ENCODE data around the gene BATF.

DNA sequence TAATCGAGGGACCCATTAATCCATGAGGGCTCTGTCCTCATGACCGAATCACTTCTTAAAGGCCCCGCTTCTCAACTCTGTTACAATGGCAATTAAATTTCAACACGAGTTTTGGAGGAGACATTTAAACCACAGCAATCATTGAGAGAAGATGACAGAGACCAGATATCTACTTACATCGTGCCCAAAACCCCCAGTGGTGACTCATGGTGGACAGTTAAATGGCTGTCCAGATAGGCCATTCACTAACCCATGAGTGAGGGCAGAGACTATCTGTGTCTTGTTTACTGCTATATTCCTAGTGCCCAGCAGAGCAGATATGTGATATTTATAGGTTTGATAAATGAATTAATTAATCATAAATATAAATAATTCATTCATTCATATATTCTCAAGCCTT, 36.2 kb downstream of the BATF start:
- TF ChIP-seq, protein P1, sequence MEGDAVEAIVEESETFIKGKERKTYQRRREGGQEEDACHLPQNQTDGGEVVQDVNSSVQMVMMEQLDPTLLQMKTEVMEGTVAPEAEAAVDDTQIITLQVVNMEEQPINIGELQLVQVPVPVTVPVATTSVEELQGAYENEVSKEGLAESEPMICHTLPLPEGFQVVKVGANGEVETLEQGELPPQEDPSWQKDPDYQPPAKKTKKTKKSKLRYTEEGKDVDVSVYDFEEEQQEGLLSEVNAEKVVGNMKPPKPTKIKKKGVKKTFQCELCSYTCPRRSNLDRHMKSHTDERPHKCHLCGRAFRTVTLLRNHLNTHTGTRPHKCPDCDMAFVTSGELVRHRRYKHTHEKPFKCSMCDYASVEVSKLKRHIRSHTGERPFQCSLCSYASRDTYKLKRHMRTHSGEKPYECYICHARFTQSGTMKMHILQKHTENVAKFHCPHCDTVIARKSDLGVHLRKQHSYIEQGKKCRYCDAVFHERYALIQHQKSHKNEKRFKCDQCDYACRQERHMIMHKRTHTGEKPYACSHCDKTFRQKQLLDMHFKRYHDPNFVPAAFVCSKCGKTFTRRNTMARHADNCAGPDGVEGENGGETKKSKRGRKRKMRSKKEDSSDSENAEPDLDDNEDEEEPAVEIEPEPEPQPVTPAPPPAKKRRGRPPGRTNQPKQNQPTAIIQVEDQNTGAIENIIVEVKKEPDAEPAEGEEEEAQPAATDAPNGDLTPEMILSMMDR (IDR thresholded peaks at IDR 0.05): no peak
- TF ChIP-seq NFIC (IDR thresholded peaks at IDR 0.05; ENCODE audit: borderline replicate concordance) (no peak), CHD2 (IDR thresholded peaks at IDR 0.05; ENCODE audit: low read length, partially characterized antibody) (no peak), RAD21 (IDR thresholded peaks at IDR 0.05; ENCODE audit: low read length) (no peak)
- TF ChIP-seq, protein P2, sequence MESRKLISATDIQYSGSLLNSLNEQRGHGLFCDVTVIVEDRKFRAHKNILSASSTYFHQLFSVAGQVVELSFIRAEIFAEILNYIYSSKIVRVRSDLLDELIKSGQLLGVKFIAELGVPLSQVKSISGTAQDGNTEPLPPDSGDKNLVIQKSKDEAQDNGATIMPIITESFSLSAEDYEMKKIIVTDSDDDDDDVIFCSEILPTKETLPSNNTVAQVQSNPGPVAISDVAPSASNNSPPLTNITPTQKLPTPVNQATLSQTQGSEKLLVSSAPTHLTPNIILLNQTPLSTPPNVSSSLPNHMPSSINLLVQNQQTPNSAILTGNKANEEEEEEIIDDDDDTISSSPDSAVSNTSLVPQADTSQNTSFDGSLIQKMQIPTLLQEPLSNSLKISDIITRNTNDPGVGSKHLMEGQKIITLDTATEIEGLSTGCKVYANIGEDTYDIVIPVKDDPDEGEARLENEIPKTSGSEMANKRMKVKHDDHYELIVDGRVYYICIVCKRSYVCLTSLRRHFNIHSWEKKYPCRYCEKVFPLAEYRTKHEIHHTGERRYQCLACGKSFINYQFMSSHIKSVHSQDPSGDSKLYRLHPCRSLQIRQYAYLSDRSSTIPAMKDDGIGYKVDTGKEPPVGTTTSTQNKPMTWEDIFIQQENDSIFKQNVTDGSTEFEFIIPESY (IDR thresholded peaks at IDR 0.05; ENCODE audit: borderline replicate concordance, low read depth): no peak
- TF ChIP-seq, protein P3, sequence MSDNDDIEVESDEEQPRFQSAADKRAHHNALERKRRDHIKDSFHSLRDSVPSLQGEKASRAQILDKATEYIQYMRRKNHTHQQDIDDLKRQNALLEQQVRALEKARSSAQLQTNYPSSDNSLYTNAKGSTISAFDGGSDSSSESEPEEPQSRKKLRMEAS (IDR thresholded peaks at IDR 0.05; ENCODE audit: low read depth): no peak
